Mucosa of rectum (tissue), 2 donors: Measurements from ENCODE around the gene TIAM2.

ENCODE experiments used
- H3K27ac ChIP-seq, 2 donors: one replicate each; pipeline ENCODE4 v1.7.0; 2013; ENCODE audit warnings: inconsistent platforms in 2 of 2, low read depth in 2 of 2, low read length in 2 of 2
- H3K27me3 ChIP-seq, 2 donors: one replicate each; pipeline ENCODE4 v1.7.0; 2013; ENCODE audit warnings: low read length in 2 of 2; ENCODE audit not compliant: control insufficient read depth in 2 of 2, insufficient read depth in 2 of 2
- H3K36me3 ChIP-seq, 2 donors: one replicate each; pipeline ENCODE4 v1.7.0; 2013; ENCODE audit warnings: low read length in 2 of 2; ENCODE audit not compliant: control insufficient read depth in 2 of 2, insufficient read depth in 2 of 2
- H3K4me1 ChIP-seq, 2 donors: one replicate each; pipeline ENCODE4 v1.7.0; 2013; ENCODE audit warnings: low read length in 2 of 2, mild to moderate bottlenecking in 1 of 2; ENCODE audit not compliant: control insufficient read depth in 2 of 2, insufficient read depth in 2 of 2
- H3K4me3 ChIP-seq, 2 donors: one replicate each; pipeline ENCODE4 v1.7.0; 2013; ENCODE audit warnings: low read length in 2 of 2
- H3K9ac ChIP-seq, 2 donors: one replicate each; pipeline ENCODE4 v1.7.0; 2013; ENCODE audit warnings: low read length in 2 of 2, low read depth in 1 of 2, mild to moderate bottlenecking in 1 of 2
- H3K9me3 ChIP-seq, 2 donors: one replicate each; pipeline ENCODE4 v1.7.0; 2013; ENCODE audit warnings: low read length in 2 of 2; ENCODE audit not compliant: control insufficient read depth in 2 of 2
- donor health status: healthy.
- donor health status: Normal muscosa, but diverticular disease.

The TIAM2 gene

DNA sequence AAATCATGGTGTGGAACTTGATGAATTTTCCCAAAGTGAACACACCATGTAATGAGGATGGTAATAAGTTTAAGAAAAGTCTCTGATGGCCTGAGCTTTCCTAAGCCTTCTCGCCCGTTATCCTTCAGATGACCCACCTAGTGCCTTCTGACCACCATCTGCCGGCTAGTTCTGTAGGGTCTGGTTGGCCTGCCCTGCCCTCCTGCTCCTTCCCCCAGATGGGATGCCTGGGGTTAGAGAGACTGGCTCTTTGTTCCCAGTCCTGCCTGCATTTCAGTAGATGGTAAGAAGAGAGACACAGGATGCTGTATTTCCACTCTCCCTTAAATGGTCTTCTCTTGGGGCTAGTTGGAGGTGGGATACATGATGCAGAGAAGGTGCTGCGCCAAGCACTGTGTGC is 43.0 kb downstream of the TIAM2 start:
- Histone ChIP-seq H3K27me3 (no peaks in the 10 kb centered on the region), H3K4me1 (no peaks in the 10 kb centered on the region), H3K4me3 (no peak overlapping the region), H3K36me3 (no peaks in the 10 kb centered on the region), H3K9ac (no peak overlapping the region), H3K27ac (no peak overlapping the region), H3K9me3 (no peaks in the 10 kb centered on the region)

DNA sequence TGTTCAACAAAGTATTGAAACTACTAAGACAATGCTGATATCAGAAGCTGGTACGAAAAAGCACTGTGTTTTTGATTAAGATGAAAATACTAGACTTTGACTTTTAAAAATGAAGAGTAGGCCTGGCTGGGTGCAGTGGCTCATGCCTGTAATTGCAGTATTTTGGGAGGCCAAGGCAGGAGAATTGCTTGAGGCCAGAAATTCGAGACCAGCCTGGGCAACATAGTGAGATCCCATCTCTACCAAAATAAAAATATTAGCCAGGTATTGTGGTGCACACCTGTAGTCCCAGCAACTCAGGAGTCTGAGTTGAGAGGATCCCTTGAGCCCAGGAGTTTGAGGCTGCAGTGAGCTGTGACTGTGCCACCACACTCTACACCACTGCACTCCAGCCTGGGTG is 43.4 kb downstream of the TIAM2 start:
- H3K9ac ChIP-seq = no peak overlapping the region
- H3K9me3 ChIP-seq = no peaks in the 10 kb centered on the region
- no peaks in the 10 kb centered on the region for H3K36me3 ChIP-seq
- H3K27ac ChIP-seq = no peak overlapping the region
- H3K27me3 ChIP-seq = no peaks in the 10 kb centered on the region
- H3K4me1 ChIP-seq = no peaks in the 10 kb centered on the region
- no peak overlapping the region for H3K4me3 ChIP-seq

DNA sequence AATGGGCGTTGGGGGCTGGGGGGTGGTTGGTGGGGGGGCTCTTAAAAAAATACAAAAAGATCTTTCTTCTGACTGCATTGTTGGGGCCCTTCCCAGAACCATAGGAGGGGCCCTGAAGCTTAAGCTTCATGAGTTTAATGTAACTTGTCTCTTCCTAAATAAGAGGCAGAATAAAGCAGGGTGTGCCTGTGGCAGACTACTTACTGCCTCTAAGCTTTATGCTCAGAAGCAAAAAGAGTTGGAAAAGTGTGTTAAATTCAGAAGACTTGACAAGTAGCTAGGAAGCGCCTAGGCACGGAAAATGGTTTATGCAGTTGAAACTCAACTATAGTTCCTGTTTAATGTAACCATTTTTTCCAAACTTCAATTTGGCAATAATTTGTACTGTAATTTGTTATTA is 44.5 kb downstream of the TIAM2 start:
- H3K9ac ChIP-seq = no peak overlapping the region
- H3K27ac ChIP-seq = no peak overlapping the region
- H3K36me3 ChIP-seq = no peaks in the 10 kb centered on the region
- H3K4me3 ChIP-seq = no peak overlapping the region
- no peaks in the 10 kb centered on the region for H3K27me3 ChIP-seq
- no peaks in the 10 kb centered on the region for H3K9me3 ChIP-seq
- no peaks in the 10 kb centered on the region for H3K4me1 ChIP-seq

DNA sequence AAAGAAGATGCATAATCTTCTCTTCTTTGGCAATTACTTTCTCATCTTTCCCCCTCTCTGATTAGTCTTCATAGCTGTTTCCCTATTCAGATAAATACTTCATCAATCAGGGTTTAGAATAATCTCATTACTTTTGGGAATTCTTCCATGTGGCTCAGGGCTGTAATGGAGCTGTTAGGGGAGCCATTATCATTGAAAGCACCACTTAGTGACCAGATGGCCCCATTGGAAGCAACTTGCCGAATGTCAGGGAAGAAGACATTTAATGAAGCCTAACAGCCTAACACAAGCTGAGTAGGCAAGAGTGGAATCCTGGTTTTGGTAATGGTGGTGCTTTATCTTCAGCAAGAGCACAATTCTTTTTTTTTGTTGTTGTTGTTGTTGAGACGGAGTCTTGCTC is 45.0 kb downstream of the TIAM2 start:
- no peaks in the 10 kb centered on the region for H3K27me3 ChIP-seq
- H3K4me1 ChIP-seq = no peaks in the 10 kb centered on the region
- H3K4me3 ChIP-seq = no peak overlapping the region
- H3K9me3 ChIP-seq = no peaks in the 10 kb centered on the region
- H3K27ac ChIP-seq = no peak overlapping the region
- no peak overlapping the region for H3K9ac ChIP-seq
- H3K36me3 ChIP-seq = no peaks in the 10 kb centered on the region

DNA sequence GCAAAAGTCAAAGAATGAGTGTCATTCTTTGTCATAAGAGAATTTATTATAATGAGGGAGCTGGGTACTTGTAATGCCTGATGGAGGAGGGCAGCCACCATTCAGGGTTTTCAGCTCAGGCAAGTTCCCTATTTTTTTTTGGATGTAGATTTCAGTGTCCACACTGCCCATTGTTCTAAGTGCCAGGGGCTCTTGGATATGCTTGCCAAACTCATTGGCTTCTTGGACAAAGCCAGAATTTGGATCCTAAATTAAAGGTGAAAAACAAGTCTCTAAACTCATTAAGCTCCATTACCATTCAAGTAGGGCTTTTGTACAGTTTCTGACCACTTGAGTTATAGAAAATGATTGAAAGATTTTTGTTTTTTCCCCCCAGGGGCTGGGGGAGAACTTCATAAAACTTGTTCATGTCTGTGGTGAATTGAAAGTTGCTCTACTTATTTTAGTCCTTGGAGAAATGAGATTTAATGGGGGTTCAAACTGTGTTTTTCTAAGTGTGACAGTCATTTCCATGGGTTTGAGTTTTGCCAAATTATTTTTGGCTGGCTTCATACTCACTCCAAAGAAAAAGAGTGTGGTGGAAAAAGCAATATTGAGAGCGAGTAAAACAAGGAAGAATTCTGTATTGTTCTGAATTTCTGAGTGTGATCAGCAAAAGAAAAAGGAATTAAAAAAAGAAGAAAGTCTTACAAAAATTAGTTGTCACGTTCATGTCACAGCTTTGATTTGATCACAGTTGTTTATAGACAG is 46.0 kb downstream of the TIAM2 start:
- no peak overlapping the region for H3K27ac ChIP-seq
- no peaks in the 10 kb centered on the region for H3K9me3 ChIP-seq

DNA sequence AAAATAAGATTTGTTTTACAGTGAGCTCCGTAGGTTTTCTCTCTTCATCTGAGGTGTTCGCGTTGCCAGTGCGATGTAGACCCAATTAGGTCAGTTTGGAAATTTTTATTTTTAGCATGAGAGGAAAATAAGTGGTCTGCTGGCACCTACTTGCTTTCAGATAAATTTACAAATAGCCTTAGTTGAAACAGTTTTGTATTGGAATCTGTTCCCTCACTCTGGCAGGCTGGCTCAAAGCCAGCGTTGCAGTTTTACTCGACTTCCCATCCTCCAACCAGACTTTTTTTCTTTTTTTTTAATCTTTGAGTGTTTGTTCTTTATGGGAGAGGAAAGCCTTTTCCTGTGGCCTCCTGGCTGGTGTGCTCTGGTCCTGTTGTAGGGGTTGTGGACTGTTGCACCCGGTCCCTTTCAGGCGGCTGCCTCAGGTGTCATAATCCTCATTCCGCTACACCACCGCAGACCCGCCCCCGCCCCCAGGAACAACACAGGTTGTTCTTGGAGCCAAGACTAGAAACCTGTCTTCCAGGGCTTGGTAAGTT is 46.7 kb downstream of the TIAM2 start:
- no peak overlapping the region for H3K27ac ChIP-seq
- H3K4me3 ChIP-seq = no peak overlapping the region
- no peaks in the 10 kb centered on the region for H3K27me3 ChIP-seq
- no peaks in the 10 kb centered on the region for H3K4me1 ChIP-seq
- H3K9ac ChIP-seq = no peak overlapping the region
- no peaks in the 10 kb centered on the region for H3K9me3 ChIP-seq
- H3K36me3 ChIP-seq = no peaks in the 10 kb centered on the region

More for the DNA sequence above, 46.0 kb downstream of the TIAM2 start:
- Histone ChIP-seq H3K4me3 (no peak overlapping the region), H3K36me3 (no peaks in the 10 kb centered on the region), H3K4me1 (no peaks in the 10 kb centered on the region), H3K27me3 (no peaks in the 10 kb centered on the region), H3K9ac (no peak overlapping the region)

DNA sequence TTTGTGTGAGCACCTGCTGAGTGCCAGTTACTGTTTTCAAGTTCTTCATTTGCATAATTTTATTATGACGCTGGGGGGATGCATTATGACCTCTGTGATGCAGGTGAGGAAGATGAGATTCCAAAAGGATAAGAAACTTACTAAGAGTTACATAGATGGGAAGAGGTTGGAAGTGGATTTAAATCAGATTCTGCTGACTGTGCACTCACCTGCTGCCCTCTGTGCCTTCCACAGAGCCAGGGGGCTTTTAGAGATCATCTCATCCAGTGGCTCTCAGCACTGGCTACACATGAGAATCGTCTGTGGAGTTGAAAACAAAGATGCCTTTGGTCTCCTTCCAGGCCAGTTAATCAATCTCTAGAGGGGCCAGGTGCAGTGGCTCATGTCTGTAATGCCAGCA is 47.9 kb downstream of the TIAM2 start:
- Histone ChIP-seq H3K27me3 (no peaks in the 10 kb centered on the region), H3K9ac (no peak overlapping the region), H3K4me1 (no peaks in the 10 kb centered on the region), H3K4me3 (no peak overlapping the region), H3K9me3 (no peaks in the 10 kb centered on the region), H3K36me3 (no peaks in the 10 kb centered on the region), H3K27ac (no peak overlapping the region)

DNA sequence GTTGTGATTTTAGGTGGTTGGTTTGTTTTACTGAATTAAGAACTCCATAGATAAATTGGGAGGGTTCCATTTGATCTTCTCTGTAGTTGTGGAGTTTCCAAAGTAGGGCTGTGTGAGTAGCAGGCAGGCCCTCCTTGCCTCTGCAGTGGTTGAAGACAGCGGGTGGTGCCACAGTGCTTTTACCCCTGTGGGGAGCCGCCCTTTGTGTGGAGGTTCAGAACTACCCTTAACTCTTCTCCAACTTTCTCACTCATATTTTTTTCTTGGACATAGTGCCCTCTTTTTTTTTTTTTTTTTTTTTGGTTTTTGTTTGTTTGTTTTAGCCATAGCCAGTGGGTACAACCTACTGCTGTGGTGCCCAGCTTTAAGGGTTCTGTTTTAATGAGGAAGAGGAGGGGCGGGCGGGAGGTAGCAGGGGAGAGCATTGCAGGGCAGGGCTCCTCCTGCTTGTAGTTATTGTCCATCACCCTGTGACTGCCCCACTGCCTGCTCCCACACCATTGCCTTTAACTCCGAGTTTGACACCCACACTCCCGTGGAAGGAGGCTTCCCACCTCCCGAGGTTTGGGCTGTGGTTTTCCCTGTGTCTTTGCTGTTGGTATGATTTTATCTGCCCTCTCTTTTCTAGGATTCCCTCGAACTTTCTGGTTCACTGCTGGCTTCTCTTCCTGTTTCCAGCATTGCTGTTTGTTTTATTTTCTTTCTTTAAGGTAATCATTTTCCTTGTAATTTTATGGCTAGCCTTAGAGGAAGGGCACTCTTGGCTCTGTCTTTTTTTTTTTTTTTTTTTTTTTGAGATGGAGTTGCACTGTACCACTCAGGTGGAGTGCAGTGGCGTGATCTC is 50.7 kb downstream of the TIAM2 start:
- no peaks in the 10 kb centered on the region for H3K9me3 ChIP-seq
- H3K36me3 ChIP-seq = no peaks in the 10 kb centered on the region
- no peaks in the 10 kb centered on the region for H3K27me3 ChIP-seq
- H3K27ac ChIP-seq = no peak overlapping the region
- H3K9ac ChIP-seq = no peak overlapping the region
- no peaks in the 10 kb centered on the region for H3K4me1 ChIP-seq
- no peak overlapping the region for H3K4me3 ChIP-seq

DNA sequence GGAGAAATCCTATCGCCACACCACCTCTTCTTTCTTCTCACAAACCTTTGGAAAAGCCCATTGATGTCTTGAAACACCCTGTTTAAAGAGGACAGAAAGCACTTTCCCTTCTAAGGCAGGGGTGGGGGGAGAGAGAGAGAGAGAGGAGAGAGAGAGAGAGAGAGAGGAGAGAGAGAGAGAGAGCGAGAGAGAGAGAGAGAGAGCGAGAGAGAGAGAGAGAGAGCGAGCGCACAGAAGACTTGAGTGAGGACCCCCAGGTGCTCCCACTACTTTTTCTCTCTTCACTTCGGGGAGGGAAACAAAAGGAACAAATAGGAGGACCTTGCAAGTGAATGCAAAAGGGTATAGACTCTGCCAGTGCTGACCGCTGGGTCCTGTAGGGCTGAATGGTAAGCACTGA is 52.4 kb downstream of the TIAM2 start:
- no peaks in the 10 kb centered on the region for H3K27me3 ChIP-seq
- no peaks in the 10 kb centered on the region for H3K4me1 ChIP-seq
- H3K9ac ChIP-seq = no peak overlapping the region
- no peaks in the 10 kb centered on the region for H3K36me3 ChIP-seq
- H3K4me3 ChIP-seq = no peak overlapping the region
- H3K27ac ChIP-seq = no peak overlapping the region
- no peaks in the 10 kb centered on the region for H3K9me3 ChIP-seq

DNA sequence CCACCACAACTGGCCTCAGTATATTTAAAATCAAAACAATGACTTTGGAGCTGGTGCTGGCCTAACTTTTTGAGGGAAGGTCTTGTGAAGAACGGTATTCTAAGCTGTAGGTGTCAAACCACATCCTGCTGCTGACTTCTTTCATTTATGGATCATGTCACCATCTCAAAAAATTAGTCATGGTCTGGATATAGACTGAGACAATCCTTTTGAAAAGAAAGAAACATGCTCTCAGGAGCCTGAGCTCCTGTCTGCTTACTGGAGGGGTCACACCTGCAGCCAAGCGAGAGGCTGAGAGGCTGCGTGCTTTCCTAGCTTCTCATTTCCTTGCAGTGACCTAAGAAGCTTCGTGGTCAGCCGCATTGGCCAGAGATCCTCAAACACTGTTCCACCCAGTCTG is 55.2 kb downstream of the TIAM2 start:
- H3K4me3 ChIP-seq = no peak overlapping the region
- H3K27me3 ChIP-seq = no peaks in the 10 kb centered on the region
- no peaks in the 10 kb centered on the region for H3K4me1 ChIP-seq
- no peak overlapping the region for H3K9ac ChIP-seq
- H3K36me3 ChIP-seq = no peaks in the 10 kb centered on the region
- H3K9me3 ChIP-seq = no peaks in the 10 kb centered on the region
- no peak overlapping the region for H3K27ac ChIP-seq
